Measurements from ENCODE around the gene TAP2. TPM values are rescaled to one million over a fixed set of nuclear protein-coding genes. Genes with fewer than 3 reads are reported as not detected.

TAP2 gene
- total RNA-seq, 3 donors from 2014 or later: 7.7 to 18.0 (median 9.5) TPM

- H3K4me3 ChIP-seq: no peak overlapping the region
- no peak for DNase-seq (ENCODE audit: low spot score in 2 of 2)
- H3K27me3 ChIP-seq: no peaks in the 10 kb centered on the region
- no peaks in the 10 kb centered on the region for H3K36me3 ChIP-seq
- TF ChIP-seq CTCF (IDR thresholded peaks at IDR 0.05): no peak
- TF ChIP-seq POLR2AphosphoS5 (IDR thresholded peaks at IDR 0.05): no peak
- TF ChIP-seq POLR2A (IDR thresholded peaks at IDR 0.05): no peak
- no peaks in the 10 kb centered on the region for H3K9me3 ChIP-seq
- intact Hi-C loops (cut with DNase I; ENCODE audit: low total_unique reads): no loop called here
- H3K27ac ChIP-seq: no peak overlapping the region
- peaks cover 0 to 7% of the 10 kb centered on the region in 2 donors for H3K4me1 ChIP-seq
These were observed 3.2 kb downstream of the TAP2 start for GRCh38 chr6:32835167-32835893.

DNA sequence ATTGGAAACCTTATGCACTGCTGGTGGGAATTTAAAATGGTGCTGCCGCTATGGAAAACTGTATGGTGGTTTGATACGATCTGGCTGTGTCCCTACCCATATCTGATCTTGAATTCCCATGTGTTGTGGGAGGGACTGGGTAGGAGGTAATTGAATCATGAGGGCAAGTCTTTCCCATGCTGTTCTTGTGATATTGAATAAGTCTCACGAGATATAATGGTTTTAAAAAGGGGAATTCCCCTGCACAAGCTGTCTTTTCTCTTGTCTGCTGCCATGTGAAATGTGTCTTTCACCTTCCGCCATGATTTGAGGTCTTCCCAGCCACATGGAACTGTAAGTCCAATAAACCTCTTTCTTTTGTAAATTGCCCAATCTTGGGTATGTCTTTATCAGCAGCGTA is 4.9 kb downstream of the TAP2 start:
- intact Hi-C loops (cut with DNase I; ENCODE audit: low total_unique reads): no loop called here
- no peak overlapping the region for H3K4me3 ChIP-seq
- TF ChIP-seq POLR2AphosphoS5 (IDR thresholded peaks at IDR 0.05) (no peak), POLR2A (IDR thresholded peaks at IDR 0.05) (no peak), CTCF (IDR thresholded peaks at IDR 0.05) (no peak)
- H3K27me3 ChIP-seq: no peaks in the 10 kb centered on the region
- no peak for DNase-seq (ENCODE audit: low spot score in 2 of 2)
- no peaks in the 10 kb centered on the region for H3K36me3 ChIP-seq
- no peak overlapping the region for H3K27ac ChIP-seq
- H3K9me3 ChIP-seq: no peaks in the 10 kb centered on the region
- H3K4me1 ChIP-seq: peaks cover 0 to 7% of the 10 kb centered on the region in 2 donors

- intact Hi-C loops (cut with DNase I; ENCODE audit: low total_unique reads): no loop called here
- TF ChIP-seq POLR2A (IDR thresholded peaks at IDR 0.05) (no peak), POLR2AphosphoS5 (IDR thresholded peaks at IDR 0.05) (no peak), CTCF (IDR thresholded peaks at IDR 0.05) (no peak)
These were observed 6.0 kb downstream of the TAP2 start for GRCh38 chr6:32832535-32832934.

DNA sequence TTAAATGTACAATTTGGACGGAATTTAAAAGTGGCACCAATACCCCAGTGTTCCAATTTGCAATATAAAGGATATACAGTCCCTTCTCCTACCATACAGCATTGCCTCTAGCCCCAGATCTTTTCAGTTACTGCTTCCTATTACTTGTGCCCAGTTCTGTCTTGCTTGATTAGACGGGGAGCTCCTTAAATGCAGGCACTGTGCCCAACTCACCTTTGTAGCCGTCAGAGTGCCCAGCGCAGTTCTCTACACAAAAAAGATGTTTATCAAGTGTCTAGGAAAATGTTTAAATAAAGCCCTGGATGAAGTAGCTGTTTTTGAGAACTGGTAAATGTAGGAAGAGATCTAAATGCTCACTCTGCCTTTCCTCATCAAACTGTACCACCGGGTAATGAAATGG is 7.6 kb downstream of the TAP2 start:
- TF ChIP-seq CTCF (IDR thresholded peaks at IDR 0.05) (no peak), POLR2AphosphoS5 (IDR thresholded peaks at IDR 0.05) (no peak), POLR2A (IDR thresholded peaks at IDR 0.05) (no peak)
- no peak for DNase-seq (ENCODE audit: low spot score in 2 of 2)
- intact Hi-C loops (cut with DNase I; ENCODE audit: low total_unique reads): no loop called here

More at GRCh38 chr6:32832535-32832934, 6.0 kb downstream of the TAP2 start:
- H3K36me3 ChIP-seq: no peaks in the 10 kb centered on the region
- no peak overlapping the region for H3K27ac ChIP-seq
- DNase-seq (ENCODE audit: low spot score in 2 of 2): no peak
- H3K4me3 ChIP-seq: no peak overlapping the region
- H3K27me3 ChIP-seq: no peaks in the 10 kb centered on the region
- no peaks in the 10 kb centered on the region for H3K9me3 ChIP-seq
- peaks cover 0 to 4% of the 10 kb centered on the region in 2 donors for H3K4me1 ChIP-seq

GRCh38 chr6:32830017-32830416 is 8.5 kb downstream of the TAP2 start:
- TF ChIP-seq POLR2A (IDR thresholded peaks at IDR 0.05) (no peak), POLR2AphosphoS5 (IDR thresholded peaks at IDR 0.05) (no peak), CTCF (IDR thresholded peaks at IDR 0.05) (no peak)
- DNase-seq (ENCODE audit: low spot score in 2 of 2): no peak
- intact Hi-C loops (cut with DNase I; ENCODE audit: low total_unique reads): no loop called here
- H3K4me3 ChIP-seq: no peak overlapping the region
- no peaks in the 10 kb centered on the region for H3K36me3 ChIP-seq
- H3K4me1 ChIP-seq: no peaks in the 10 kb centered on the region
- H3K9me3 ChIP-seq: no peaks in the 10 kb centered on the region
- H3K27ac ChIP-seq: no peak overlapping the region
- H3K27me3 ChIP-seq: no peaks in the 10 kb centered on the region

More for the DNA sequence above, 7.6 kb downstream of the TAP2 start:
- Histone ChIP-seq H3K36me3 (no peaks in the 10 kb centered on the region), H3K9me3 (no peaks in the 10 kb centered on the region), H3K4me3 (no peak overlapping the region), H3K4me1 (no peaks in the 10 kb centered on the region), H3K27ac (no peak overlapping the region), H3K27me3 (no peaks in the 10 kb centered on the region)

All from breast epithelium (tissue), 4 donors.